ENCODE results near the gene PDIA6.

Gene PDIA6

DNA sequence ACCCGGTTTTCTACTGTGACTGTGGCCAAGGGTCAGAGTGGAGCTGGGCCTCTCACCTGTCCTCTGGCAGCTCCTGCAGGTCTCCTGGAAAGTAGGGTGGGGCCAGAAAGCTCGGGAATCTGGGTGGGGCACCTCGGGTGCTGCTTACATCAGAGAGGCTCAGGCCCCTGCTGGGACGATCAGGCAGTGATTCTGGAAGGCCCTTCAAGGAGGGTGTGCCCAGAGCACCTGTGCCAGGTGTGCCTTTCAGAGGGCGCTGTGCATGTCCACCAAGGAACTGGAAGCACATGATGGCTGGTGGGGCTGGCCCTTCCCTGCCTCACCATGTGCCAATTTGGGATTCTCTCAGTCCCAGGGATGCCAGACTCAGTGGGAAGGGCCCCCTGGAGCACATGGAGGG, 47.1 kb downstream of the PDIA6 start:
- no peak overlapping the region for H3K4me3 ChIP-seq (ENCODE audit: low read depth, low read length)

- H3K4me3 ChIP-seq (ENCODE audit: low read depth, low read length), result no peak overlapping the region
Measured at GRCh38 chr2:10764896-10765295, 47.7 kb downstream of the PDIA6 start.

DNA sequence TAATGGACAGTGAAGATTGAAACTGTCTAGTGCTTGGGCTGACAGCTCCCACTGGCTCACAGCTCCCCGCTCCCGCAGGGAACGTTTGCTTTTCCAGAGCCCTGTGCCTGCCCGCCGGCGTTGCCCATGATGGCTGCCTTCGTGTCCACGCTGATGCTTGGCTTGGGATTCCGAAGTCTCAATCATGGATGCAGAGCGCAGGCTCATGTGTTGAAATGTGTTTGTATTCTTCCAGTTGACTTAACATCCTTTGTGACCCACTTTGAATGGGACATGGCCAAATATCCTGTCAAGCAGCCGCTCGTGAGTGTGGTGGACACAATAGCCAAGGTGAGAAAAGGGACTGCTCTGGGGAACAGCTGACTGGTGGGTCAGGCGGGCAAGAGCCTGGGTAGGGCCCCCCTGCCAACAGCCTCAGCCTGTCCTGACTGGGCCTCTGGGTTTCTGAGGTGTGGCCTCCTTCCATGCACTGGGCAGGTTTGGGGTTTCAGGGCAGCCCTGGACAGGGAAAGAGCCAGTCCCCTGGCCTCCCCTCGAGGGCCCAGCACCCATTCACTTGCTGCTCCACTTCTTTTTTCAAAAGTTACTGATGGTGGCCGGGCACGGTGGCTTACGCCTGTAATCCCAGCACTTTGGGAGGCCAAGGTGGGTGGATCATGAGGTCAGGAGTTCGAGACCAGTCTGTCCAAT, 48.3 kb downstream of the PDIA6 start:
- no peak overlapping the region for H3K4me3 ChIP-seq (ENCODE audit: low read depth, low read length)

DNA sequence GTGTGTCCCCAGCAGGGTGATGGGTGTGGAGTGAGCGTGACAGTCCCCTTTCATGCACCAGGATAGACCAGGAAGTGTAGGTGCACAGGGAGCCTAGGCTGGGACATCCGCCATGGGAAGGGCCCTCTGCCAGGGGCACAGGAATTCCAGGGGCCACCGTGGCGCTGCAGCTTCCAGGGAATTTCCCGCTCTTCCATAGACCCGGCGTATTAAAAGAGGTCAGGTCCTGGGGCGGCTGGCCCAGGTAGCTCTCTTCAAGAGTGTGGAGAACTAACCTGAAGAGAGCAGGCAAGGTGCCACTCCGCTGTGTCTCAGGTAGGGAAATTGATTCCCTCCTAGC, 49.2 kb downstream of the PDIA6 start:
- no peak overlapping the region for H3K4me3 ChIP-seq (ENCODE audit: low read depth, low read length)

GRCh38 chr2:10762651-10763460, 49.7 kb downstream of the PDIA6 start:
- H3K4me3 ChIP-seq (ENCODE audit: low read depth, low read length), result no peak overlapping the region

GRCh38 chr2:10761591-10761990, 51.0 kb downstream of the PDIA6 start:
- H3K4me3 ChIP-seq (ENCODE audit: low read depth, low read length), result no peak overlapping the region

DNA sequence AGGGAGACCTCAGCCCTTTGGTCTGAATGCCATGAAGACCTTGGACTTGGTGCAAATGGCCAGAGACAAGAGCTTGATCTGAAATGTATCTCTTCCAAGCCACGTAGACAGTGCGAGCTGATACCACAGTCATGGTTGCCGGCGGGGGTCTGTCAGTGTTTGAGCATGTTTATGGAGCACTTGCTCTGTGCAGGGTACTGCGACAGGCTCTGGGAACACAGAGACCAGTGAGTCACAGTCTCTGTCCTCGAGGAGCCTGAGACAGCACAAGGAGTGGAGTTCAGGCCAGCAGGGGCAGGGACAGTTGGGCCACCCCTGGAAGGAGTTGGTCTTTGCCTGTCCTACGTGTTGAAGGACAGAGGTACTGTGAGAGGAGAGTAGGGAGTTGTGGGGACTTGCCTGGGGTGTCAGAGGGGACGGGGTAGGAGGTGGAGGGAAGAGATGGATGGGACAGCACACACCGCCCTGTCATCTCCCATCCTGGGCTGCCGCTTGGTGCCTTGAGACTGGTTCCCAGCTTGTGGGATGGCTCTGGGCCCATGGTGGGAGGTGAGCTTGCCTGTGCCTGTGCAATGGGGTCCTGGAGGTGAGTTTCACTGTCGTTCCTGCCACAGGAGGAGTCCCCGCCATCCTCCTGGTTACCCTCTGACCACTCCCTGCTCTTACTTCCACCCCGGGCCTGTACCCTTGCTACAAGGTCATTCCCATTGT, 51.6 kb downstream of the PDIA6 start:
- H3K4me3 ChIP-seq (ENCODE audit: low read depth, low read length), result no peak overlapping the region

- H3K4me3 ChIP-seq (ENCODE audit: low read depth, low read length), result no peak overlapping the region
Measured at GRCh38 chr2:10759151-10759714, 53.4 kb downstream of the PDIA6 start.

GRCh38 chr2:10757814-10758286, 54.7 kb downstream of the PDIA6 start:
- H3K4me3 ChIP-seq (ENCODE audit: low read depth, low read length), result no peak overlapping the region

DNA sequence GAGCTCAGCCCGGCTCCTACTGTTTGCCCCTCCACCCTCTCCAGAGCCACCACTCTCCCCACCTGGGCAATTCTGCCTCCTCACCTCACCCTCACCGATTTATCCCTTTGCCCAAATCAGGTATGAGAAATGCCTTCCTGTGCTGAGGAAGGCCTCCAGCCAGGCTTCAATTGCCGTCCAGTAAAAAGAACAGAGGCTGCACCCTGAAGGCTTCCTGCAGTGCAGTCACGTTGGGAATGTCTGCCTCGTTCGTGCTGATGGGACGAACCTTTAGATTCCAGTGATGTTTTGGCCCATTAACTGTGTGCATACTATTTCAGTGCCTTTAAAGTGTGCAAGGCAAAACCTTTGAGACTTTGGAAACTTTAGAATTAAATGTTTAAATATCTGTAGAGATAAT, 57.0 kb downstream of the PDIA6 start:
- no peak overlapping the region for H3K4me3 ChIP-seq (ENCODE audit: low read depth, low read length)

DNA sequence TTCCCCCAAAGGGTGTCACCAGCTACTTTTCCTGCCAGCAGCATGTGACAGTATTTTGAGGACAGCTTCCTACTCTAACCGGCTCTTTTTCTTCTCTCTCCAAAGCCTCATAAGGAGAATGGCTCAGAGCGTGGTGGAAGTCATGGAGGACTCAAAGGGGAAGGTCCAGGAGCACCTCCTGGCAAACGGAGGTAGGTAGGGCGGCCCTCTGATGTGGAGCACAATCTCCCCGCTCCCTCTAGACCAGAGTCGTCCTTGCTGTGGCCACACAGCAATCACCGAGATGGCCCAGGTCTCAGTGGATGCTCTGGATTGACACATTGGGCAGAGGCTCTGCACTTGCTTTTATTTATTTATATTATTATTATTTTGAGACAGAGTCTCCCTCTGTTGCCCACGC, 58.7 kb downstream of the PDIA6 start:
- H3K4me3 ChIP-seq (ENCODE audit: low read depth, low read length), result no peak overlapping the region

DNA sequence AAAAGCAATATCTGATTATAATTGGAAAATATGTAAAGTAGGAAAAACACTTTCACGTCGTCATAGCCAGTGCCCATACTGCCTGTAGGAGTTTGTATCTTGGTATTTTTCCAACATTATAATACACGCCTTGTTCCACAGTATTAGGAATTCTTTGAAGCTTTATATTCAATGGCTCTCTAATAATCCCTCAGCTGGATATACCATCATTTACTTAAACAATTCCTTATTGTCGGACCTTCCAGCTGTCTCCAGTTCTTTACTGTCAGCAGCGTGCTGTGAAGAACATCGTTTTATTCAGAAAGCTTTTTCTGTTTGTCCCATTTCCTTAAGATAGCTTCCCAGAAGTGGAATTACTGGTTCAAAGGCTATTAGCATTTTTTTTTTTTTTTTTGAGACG, 59.4 kb downstream of the PDIA6 start:
- no peak overlapping the region for H3K4me3 ChIP-seq (ENCODE audit: low read depth, low read length)

- H3K4me3 ChIP-seq (ENCODE audit: low read depth, low read length), result no peak overlapping the region
Measured at GRCh38 chr2:10752236-10752635, 60.3 kb downstream of the PDIA6 start.

GRCh38 chr2:10750610-10751009, 62.0 kb downstream of the PDIA6 start:
- H3K4me3 ChIP-seq (ENCODE audit: low read depth, low read length), result no peak overlapping the region

- no peak overlapping the region for H3K4me3 ChIP-seq (ENCODE audit: low read depth, low read length)
Measured at GRCh38 chr2:10742666-10743065, 69.9 kb downstream of the PDIA6 start.

- no peak overlapping the region for H3K4me3 ChIP-seq (ENCODE audit: low read depth, low read length)
Measured at GRCh38 chr2:10741139-10741538, 71.4 kb downstream of the PDIA6 start.

- no peak overlapping the region for H3K4me3 ChIP-seq (ENCODE audit: low read depth, low read length)
Measured at GRCh38 chr2:10740226-10740625, 72.4 kb downstream of the PDIA6 start.

GRCh38 chr2:10738192-10738591, 74.4 kb downstream of the PDIA6 start:
- no peak overlapping the region for H3K4me3 ChIP-seq (ENCODE audit: low read depth, low read length)

DNA sequence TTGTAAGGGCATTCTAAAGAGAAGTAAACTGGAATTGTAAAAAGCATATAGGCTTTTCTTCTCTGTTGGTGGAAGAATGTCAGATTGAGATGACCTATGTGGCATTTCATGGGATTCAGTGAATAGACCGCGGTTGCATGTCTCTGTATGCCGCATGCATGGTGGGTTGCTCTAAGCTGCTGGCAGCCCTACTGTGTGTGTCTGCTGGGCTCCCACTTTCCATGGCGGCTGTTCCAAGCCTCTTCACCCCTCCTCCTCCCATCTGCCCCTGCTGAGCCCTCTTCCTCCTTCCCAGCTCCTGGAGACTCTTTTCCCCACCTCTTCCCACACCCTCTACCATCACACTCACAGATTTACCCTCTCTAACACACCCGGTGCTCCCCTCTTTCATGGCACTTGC, 78.6 kb downstream of the PDIA6 start:
- H3K4me3 ChIP-seq (ENCODE audit: low read depth, low read length), result no peak overlapping the region

GRCh38 chr2:10733566-10733925, 79.0 kb downstream of the PDIA6 start:
- H3K4me3 ChIP-seq (ENCODE audit: low read depth, low read length), result no peak overlapping the region
